Stimulated activated CD4-positive, alpha-beta T cell treated with anti-CD3 and anti-CD28 coated beads, Interleukin-4, amount 100 ng/mL, for 1 hour (primary cell): ENCODE measurements around the gene KRT84.
"Not testable (repeated sequence)": the region's sequence is repeated elsewhere in the genome, so short reads cannot be mapped to it uniquely, and the experiment has no call there.

Experiments used
- DNase-seq: peaks from one replicate; pipeline ENCODE4 v3.0.0-alpha.2; 2020

Gene KRT84

GRCh38 chr12:52410589-52411248 lies 25.3 kb upstream of the KRT84 start:
- DNase-seq, result not testable (repeated sequence)

DNA sequence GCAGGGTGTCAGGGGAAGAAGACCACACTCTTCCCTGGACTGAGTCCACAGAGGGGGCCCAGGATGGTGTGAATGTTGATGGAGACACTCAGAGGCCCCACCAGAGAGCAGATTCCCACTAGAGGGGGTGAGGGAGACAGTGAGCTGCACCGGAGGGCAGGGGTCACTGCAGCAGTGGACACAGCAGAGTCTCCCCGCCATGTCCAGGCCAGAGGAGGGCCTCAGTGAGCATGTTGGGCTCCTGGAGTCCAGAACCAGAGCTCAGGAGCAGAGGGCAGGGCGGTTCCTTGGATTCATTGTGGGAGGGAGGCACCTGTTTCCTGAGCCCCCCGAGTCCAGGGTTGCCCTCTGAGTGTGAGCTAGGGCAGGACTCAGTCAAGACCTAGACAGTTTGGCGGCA lies 22.5 kb upstream of the KRT84 start:
- DNase-seq, result no peak

- no peak for DNase-seq
Observed at GRCh38 chr12:52405922-52406385, 20.5 kb upstream of the KRT84 start, which contains the start of gene KRT82. TSS of gene KRT82 (minus strand) at chr12:52406335. CDS start at chr12:52406277, 58 bp downstream.

DNA sequence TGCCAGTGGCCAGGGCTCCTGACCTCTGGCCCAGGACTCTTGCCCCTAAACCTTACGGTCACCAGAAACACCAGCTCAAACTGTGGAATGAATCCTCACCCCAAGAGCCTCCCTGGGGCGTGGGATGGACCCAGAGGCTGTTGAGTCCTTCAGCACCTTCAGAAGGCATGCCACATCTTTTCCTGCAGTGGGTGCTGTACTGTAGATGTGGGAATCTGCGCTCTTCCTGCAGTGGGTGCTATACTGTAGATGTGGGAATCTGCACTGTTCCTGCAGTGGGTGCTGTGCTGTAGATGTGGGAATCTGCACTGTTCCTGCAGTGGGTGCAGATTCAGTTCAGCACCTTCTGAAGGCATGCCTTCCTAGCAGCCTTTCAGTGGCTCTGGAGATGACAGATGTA lies 19.5 kb upstream of the KRT84 start:
- no peak for DNase-seq

GRCh38 chr12:52403561-52403960 lies 18.1 kb upstream of the KRT84 start:
- no peak for DNase-seq

GRCh38 chr12:52402873-52403540 lies 17.6 kb upstream of the KRT84 start:
- DNase-seq, result no peak

DNA sequence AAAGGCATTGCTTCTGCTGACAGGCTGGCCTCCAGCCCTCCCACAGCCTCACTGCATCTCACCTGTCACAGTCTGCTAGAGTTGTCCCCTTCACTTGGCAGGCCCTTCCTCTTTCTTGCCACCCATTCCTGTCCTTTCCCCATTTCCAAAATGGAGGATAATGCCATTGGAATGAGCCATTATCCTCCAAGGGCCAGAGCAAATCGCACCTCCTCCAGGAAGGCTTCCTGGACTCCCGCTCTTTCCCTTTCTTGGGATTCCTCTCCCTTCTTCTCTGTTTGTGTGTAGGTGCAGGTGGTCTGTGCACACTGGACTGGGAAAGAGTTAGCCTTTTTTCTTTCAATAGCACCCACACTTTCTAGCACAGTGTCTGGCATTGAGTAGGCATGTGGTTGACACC lies 16.9 kb upstream of the KRT84 start:
- no peak for DNase-seq

- DNase-seq, result no peak
Observed at GRCh38 chr12:52401926-52402325, 16.5 kb upstream of the KRT84 start.

GRCh38 chr12:52401526-52401925 lies 16.1 kb upstream of the KRT84 start:
- no peak for DNase-seq

DNA sequence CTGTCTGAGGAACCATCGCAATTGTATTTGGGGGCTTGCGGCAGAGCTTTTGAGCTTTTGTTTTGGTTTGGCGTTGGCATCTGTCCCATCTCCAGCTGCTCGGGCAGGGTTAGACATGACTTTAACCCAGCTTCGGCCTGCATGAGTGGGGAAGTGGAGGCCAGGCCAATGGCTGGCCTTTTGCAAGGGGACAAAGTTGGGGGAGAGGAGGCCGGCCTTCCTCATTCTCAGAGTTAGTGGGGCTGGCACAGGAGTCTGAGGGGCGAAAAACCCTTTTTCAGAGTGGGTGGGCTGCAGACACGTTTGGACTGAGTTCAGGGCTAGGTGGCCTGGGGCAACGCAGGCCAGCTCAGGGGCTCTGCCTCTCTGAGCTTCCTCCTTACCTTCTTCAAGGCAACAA lies 15.5 kb upstream of the KRT84 start:
- no peak for DNase-seq

DNA sequence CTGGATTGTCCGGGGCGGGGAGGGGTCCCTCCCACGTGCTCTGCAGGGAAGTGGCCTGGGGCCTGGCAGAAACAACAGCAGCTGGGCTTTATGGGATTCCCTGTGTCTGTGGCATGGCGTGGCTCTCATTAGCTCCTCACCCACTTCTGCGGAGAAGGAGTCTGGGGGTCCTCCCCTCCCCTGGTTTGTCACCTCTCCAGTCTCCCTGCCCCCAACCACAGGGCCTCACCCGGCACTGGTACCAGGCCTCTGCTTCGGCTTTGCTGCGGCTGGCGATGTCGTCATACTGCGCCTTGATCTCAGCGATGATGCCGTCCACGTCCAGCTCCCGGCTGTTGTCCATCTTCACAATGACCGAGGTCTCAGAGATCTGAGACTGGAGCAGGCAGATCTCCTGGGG lies 14.3 kb upstream of the KRT84 start:
- DNase-seq, result no peak

- DNase-seq, result no peak
Observed at GRCh38 chr12:52398176-52398575, 12.7 kb upstream of the KRT84 start.

DNA sequence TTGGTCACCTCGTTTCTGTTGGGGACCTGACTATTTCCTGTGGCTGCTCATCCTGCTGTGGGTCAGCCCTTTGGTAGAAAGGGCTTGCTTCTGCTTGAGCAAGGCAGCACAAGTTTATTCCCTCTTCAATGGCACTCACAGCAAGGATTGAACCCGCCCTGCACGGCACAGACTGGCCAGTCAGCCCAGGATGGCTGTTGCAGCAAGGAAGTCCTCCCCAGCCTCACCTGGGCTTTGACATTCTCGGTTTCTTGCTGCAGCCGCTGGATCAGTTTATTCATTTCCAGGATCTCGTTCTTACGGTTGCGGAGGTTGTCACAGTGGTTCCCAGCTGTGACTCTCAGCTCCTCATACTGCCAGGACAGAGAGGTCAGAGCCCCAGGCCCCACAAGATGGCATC lies 11.2 kb upstream of the KRT84 start:
- no peak for DNase-seq

DNA sequence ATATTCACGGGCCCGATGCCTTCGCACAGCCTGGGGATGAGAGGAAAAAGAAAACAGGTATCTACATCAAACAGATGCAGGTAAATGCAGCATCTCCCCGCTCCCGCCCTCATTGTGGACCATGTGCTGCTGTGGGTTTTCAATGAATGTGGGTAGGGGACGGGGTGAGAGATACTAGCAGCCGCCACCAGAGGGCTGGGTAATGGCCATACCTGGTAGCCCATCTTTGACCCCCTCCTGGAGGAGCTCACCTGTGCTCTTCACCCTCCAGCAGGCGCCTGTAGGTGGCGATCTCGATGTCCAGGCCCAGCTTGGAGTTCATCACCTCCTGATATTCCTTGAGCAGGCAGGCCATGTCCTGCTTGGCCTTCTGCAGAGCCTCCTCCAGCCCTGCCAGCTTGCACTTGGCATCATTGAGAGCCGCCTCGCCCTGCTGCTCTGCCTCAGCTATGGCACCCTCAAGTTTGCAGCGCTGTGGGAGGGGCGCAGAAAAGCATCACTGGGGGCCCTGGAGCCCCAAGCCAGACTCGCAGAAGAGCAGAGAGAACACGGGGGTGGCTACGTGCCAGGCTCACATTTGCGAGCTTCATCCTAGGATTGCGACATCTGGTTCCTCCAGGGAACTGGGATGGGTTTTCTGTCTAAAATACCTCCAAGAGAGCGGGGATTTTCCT lies 10.4 kb upstream of the KRT84 start:
- no peak for DNase-seq

- DNase-seq, result no peak
Observed at GRCh38 chr12:52394836-52395405, 9.5 kb upstream of the KRT84 start.

DNA sequence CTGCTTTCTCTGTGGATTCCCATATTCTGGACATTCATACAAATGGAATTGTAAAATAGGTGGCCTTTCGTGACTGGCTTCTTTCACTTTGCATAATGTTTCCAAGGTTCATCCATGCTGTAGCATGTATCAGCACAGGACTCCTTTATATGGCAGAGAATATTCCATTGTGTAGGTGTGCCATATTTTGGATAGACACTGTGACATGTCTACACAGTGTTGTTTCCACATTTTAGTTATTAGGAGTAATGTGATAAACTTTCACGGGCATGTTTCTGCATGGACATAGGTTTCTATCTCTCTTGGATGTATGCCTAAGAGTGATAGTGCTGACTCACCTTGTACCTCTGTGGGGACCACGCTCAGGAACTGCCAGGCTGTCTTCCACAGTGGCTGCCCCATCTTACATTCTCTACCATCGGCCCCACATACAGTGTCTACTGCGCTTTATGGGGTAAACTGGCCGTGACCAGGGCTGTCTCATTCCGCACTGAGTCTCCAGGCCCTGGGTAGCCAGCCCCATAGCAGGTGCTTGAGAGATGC lies 7.1 kb upstream of the KRT84 start:
- DNase-seq, result no peak

DNA sequence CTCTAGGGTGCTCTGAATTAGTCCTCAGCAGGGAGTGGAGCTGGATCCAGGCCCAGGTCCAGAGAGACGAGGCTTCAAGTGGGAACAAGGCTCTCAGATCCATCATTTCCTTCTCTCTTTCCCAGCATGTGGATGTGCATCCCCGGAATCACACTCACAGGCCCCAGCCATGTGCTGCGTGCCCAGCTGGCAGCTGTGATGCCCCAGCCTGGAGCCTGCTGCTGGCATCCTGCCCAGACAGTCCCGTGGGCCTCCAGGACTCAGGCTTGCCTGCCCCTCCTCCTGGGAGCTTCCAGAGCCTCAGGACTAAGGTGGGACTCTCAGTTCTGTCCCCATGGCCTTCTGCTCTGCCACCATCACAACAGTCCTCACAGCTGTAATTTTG lies 6.2 kb upstream of the KRT84 start:
- no peak for DNase-seq

- no peak for DNase-seq
Observed at GRCh38 chr12:52390739-52391617, 5.5 kb upstream of the KRT84 start.

- no peak for DNase-seq
Observed at GRCh38 chr12:52389313-52390207, 4.1 kb upstream of the KRT84 start.

GRCh38 chr12:52387859-52388258 lies 2.4 kb upstream of the KRT84 start:
- DNase-seq, result no peak

DNA sequence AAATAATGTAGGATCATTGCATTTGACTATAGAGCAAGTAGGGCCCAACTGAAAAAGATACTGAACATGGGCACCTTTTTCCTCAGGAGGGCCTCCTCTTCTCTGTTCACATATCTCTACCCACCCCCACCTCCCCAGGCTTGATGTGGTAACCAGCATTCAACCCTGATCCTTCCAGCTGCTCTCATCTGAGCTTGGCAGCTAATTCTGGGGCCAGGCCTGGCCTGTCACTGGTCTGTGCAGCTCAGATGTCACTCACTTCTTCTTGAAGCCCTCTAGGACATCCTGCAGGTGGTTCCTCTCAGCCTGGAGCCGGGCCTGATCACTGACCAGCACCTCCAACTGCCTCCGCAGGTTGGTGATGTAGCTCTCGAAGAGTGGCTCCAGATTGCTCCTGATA lies 2.1 kb downstream of the KRT84 start:
- DNase-seq, result no peak
